Bronchial epithelial cell (primary cell): ENCODE data around the gene RTKN. TPM values are rescaled to one million over a fixed set of nuclear protein-coding genes. Genes with fewer than 3 reads are reported as not detected.
A peak's percentile ranks its signal among the peaks of the same experiment; 100 is the strongest.

Experiments
- DNase-seq: peaks from one replicate; pipeline ENCODE4 v3.0.0-alpha.2; 2010; ENCODE audit warnings: low read depth
- FAIRE-seq: peaks from 2 replicates; lab custom pipeline; 2011; peaks lifted over from hg19 to GRCh38; lab: Jason Lieb, UNC
- H3K27me3 ChIP-seq: 2 replicates; pipeline ENCODE4 v1.5.1; 2011; ENCODE audit warnings: low read length; ENCODE audit not compliant: control insufficient read depth, insufficient read depth
- H3K36me3 ChIP-seq: 2 replicates; pipeline ENCODE4 v1.5.1; 2011; ENCODE audit warnings: low read length; ENCODE audit not compliant: control insufficient read depth, insufficient read depth
- H3K4me3 ChIP-seq: 2 replicates; pipeline ENCODE4 v1.5.1; 2011; ENCODE audit warnings: mild to moderate bottlenecking, low read depth, low read length, control low read depth
- total RNA-seq: library from RNA; depleted of rRNA; stranded (reverse); fragments of >200 nt; gene quantifications from 2 replicates; pipeline ENCODE4 v1.2.1, GENCODE V29; 2014
- TF ChIP-seq, protein P1 (sequence below): IDR thresholded peaks from 2 replicates; pipeline ENCODE4 v1.5.1; 2011; ENCODE audit warnings: mild to moderate bottlenecking, moderate library complexity, low read length, control low read depth, inconsistent platforms; ENCODE audit not compliant: insufficient read depth, severe bottlenecking

Gene RTKN
- total RNA-seq, 1 donor from 2014 or later: 22.1 TPM

DNA sequence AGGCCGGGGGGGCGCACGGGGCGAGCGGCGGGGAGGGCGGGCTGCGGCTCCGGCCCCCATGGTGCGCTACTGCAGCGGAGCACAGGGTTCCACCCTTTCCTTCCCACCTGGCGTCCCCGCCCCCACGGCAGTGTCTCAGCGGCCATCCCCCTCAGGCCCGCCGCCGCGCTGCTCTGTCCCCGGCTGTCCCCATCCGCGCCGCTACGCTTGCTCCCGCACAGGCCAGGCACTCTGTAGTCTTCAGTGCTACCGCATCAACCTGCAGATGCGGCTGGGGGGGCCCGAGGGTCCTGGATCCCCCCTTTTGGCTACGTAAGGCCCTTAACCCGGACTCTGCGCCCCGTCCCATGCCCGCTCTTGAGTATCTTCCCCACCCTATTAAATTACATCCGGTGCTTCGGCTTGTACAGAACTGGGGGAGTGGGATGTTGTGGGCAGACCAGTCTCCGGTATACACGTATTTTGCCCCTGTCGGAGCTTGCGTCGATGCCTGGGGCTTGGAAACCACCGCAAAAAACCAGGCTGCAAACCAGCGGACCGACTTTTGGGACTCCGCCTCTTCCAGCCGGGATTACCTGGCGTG, 15.9 kb upstream of the RTKN start:
- DNase-seq (peak; percentile 32), FAIRE-seq (no peak)
- no peaks in the 10 kb centered on the region for H3K27me3 ChIP-seq
- H3K4me3 ChIP-seq: peak overlapping the region; percentile 65
- H3K36me3 ChIP-seq: peaks cover 7% of the 10 kb centered on the region
- TF ChIP-seq, protein P1, sequence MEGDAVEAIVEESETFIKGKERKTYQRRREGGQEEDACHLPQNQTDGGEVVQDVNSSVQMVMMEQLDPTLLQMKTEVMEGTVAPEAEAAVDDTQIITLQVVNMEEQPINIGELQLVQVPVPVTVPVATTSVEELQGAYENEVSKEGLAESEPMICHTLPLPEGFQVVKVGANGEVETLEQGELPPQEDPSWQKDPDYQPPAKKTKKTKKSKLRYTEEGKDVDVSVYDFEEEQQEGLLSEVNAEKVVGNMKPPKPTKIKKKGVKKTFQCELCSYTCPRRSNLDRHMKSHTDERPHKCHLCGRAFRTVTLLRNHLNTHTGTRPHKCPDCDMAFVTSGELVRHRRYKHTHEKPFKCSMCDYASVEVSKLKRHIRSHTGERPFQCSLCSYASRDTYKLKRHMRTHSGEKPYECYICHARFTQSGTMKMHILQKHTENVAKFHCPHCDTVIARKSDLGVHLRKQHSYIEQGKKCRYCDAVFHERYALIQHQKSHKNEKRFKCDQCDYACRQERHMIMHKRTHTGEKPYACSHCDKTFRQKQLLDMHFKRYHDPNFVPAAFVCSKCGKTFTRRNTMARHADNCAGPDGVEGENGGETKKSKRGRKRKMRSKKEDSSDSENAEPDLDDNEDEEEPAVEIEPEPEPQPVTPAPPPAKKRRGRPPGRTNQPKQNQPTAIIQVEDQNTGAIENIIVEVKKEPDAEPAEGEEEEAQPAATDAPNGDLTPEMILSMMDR: no peak

GRCh38 chr2:74457129-74457548, 15.4 kb upstream of the RTKN start:
- TF ChIP-seq, protein P1: no peak
- peaks cover 3% of the 10 kb centered on the region for H3K36me3 ChIP-seq
- no peaks in the 10 kb centered on the region for H3K27me3 ChIP-seq
- FAIRE-seq (no peak), DNase-seq (peak; percentile 22)
- peak overlapping the region; percentile 65 for H3K4me3 ChIP-seq

GRCh38 chr2:74454654-74455511, 13.1 kb upstream of the RTKN start, which contains the start of gene INO80B:
INO80B (plus strand) TSS chr2:74455087; CDS start chr2:74455117, 30 bp downstream.
- DNase-seq (peak; percentile 96), FAIRE-seq (peak; percentile 66)
- TF ChIP-seq, protein P1: no peak
- H3K27me3 ChIP-seq: no peaks in the 10 kb centered on the region
- H3K36me3 ChIP-seq: no peaks in the 10 kb centered on the region
- peak within 1 kb of the TSS; percentile 64 for H3K4me3 ChIP-seq

DNA sequence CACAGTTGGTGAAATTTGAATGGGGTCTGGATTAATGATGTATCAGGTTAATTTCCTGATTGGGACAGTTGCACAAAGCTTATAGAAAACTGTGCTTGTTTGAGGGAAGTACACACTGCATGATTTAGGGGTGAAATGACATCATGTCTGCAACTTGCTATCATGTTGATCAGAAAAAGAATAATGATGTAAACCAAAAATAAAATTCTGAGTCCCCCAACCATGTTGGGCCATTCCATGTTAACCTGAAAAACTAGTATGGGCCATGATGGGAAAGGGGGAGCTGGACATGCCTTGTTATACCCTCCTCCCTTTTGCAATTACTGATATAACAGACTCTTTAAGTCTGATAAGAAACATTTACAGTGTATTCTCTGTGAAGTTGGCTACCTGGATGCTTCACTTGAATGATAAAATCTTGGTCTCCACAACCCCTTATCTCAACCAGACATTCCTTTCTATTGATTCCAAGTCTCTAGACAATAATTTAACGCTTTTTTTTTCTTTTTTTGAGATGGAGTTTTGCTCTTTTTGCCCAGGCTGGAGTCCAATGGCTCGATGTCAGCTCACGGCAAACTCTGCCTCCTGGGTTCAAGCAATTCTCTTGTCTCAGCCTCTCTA, 8.9 kb upstream of the RTKN start:
- H3K27me3 ChIP-seq: no peaks in the 10 kb centered on the region
- TF ChIP-seq, protein P1: no peak
- DNase-seq (no peak), FAIRE-seq (no peak)
- H3K4me3 ChIP-seq: no peak overlapping the region
- H3K36me3 ChIP-seq: no peaks in the 10 kb centered on the region

- no peaks in the 10 kb centered on the region for H3K27me3 ChIP-seq
- no peaks in the 10 kb centered on the region for H3K36me3 ChIP-seq
- TF ChIP-seq, protein P1: no peak
- no peak overlapping the region for H3K4me3 ChIP-seq
- FAIRE-seq (no peak), DNase-seq (peak; percentile 64)
Measured at GRCh38 chr2:74448771-74449170, 7.0 kb upstream of the RTKN start.
